Lower leg skin (tissue), 4 donors: ENCODE data around the gene BAIAP2. TPM values are rescaled to one million over a fixed set of nuclear protein-coding genes. Genes with fewer than 3 reads are reported as not detected.

Source experiments
- DNase-seq, 2 donors: peaks; one replicate each; pipeline ENCODE4 v3.0.0-alpha.2; 2019; ENCODE audit warnings: low spot score in 2 of 2
- H3K4me3 ChIP-seq: fragments of 200-600 bp; sonication (generic); 2 replicates; pipeline ENCODE4 v1.5.1; 2017; ENCODE audit warnings: mild to moderate bottlenecking, low read depth; ENCODE audit not compliant: poor library complexity, severe bottlenecking
- POLR2A ChIP-seq, 2 donors: fragments of 450-650 bp; IDR thresholded peaks; one replicate each; pipeline ENCODE4 v1.6.1; 2016 to 2017; ENCODE audit warnings: antibody characterized with exemption in 2 of 2, mild to moderate bottlenecking in 1 of 2, moderate library complexity in 1 of 2
- WGBS, 2 donors: methylation state at CpG; one replicate each; pipeline ENCODE4 v1.1.5; 2018; 5-methylcytosine and 5-hydroxymethylcytosine counted together
- intact Hi-C: fragments of 100-400 bp; cut with DNase I; formaldehyde crosslinking; loops from one replicate; pipeline ENCODE4 v1.15.0; 2023; ENCODE audit warnings: low total_unique reads
- total RNA-seq, 4 donors: library from RNA; depleted of rRNA; stranded (reverse); fragments of >200 nt; gene quantifications; one replicate each; pipeline ENCODE4 v1.1.0, GENCODE V29; 2016
- TF ChIP-seq, protein P1 (sequence below), 3 donors: fragments of 450-650 bp; IDR thresholded peaks; one replicate each; pipeline ENCODE4 v1.5.1; 2016; ENCODE audit warnings: antibody characterized with exemption in 3 of 3, mild to moderate bottlenecking in 3 of 3, moderate library complexity in 2 of 3

The BAIAP2 gene
- total RNA-seq, 4 donors from 2014 or later = 190 to 308 (median 224) TPM

- WGBS, 2 donors = 53 to 56% methylated on average over 23 to 29 of the region's 34 CpGs
- intact Hi-C loops = no loop called here
- H3K4me3 ChIP-seq = no peak overlapping the region
- DNase-seq = no peak
- no peak for TF ChIP-seq POLR2A (IDR thresholded peaks at IDR 0.05)
- TF ChIP-seq, protein P1, sequence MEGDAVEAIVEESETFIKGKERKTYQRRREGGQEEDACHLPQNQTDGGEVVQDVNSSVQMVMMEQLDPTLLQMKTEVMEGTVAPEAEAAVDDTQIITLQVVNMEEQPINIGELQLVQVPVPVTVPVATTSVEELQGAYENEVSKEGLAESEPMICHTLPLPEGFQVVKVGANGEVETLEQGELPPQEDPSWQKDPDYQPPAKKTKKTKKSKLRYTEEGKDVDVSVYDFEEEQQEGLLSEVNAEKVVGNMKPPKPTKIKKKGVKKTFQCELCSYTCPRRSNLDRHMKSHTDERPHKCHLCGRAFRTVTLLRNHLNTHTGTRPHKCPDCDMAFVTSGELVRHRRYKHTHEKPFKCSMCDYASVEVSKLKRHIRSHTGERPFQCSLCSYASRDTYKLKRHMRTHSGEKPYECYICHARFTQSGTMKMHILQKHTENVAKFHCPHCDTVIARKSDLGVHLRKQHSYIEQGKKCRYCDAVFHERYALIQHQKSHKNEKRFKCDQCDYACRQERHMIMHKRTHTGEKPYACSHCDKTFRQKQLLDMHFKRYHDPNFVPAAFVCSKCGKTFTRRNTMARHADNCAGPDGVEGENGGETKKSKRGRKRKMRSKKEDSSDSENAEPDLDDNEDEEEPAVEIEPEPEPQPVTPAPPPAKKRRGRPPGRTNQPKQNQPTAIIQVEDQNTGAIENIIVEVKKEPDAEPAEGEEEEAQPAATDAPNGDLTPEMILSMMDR (IDR thresholded peaks at IDR 0.05) = no peak
Observed at GRCh38 chr17:81126281-81127132, 91.6 kb downstream of the BAIAP2 start.

GRCh38 chr17:81127133-81127455 lies 92.1 kb downstream of the BAIAP2 start:
- no peak for TF ChIP-seq POLR2A (IDR thresholded peaks at IDR 0.05)
- TF ChIP-seq, protein P1 (IDR thresholded peaks at IDR 0.05) = no peak
- 30 to 60% methylated on average over 1 to 4 of the region's 5 CpGs for WGBS, 2 donors
- H3K4me3 ChIP-seq = no peak overlapping the region
- no peak for DNase-seq
- intact Hi-C loops = no loop called here

- no peak for TF ChIP-seq POLR2A (IDR thresholded peaks at IDR 0.05)
- TF ChIP-seq, protein P1 (IDR thresholded peaks at IDR 0.05) = no peak
- WGBS, 2 donors = 63 to 66% methylated on average over 19 of the region's 25 CpGs
- DNase-seq = no peak
- no peak overlapping the region for H3K4me3 ChIP-seq
- intact Hi-C loops = no loop called here
Observed at GRCh38 chr17:81127526-81128177, 92.7 kb downstream of the BAIAP2 start.

DNA sequence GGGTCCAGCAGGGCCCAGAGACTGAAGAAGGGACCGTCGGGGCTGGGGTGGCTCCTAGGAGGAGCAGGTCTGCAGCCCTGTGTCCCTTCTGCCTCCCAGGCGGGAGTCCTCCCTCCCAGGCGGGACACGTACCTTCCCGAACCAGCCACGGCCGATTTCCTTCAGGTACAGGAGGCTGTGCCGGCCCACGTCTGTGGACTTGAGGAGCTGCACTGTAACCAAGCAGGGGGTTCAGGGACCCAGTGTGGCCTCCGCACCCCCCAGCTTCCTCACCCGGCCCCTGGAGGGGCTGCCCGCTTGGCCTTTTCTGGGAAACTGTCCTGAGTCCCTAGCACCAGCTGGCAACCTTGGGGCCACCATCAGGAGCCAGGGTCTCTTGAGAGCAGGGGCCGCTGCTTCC lies 93.4 kb downstream of the BAIAP2 start:
- intact Hi-C loops = no loop called here
- DNase-seq = no peak
- H3K4me3 ChIP-seq = no peak overlapping the region
- TF ChIP-seq, protein P1 (IDR thresholded peaks at IDR 0.05) = no peak
- no peak for TF ChIP-seq POLR2A (IDR thresholded peaks at IDR 0.05)
- 78 to 83% methylated on average over 10 to 14 of the region's 14 CpGs for WGBS, 2 donors

GRCh38 chr17:81128774-81129173 lies 93.8 kb downstream of the BAIAP2 start:
- intact Hi-C loops = no loop called here
- no peak for DNase-seq
- H3K4me3 ChIP-seq = no peak overlapping the region
- TF ChIP-seq POLR2A (IDR thresholded peaks at IDR 0.05) = no peak
- TF ChIP-seq, protein P1 (IDR thresholded peaks at IDR 0.05) = no peak
- WGBS, 2 donors = 80 to 82% methylated on average over 2 to 19 of the region's 23 CpGs
